HG03139 (cell line): ENCODE data around the gene KDM1B.
"Not testable (repeated sequence)": the region's sequence is repeated elsewhere in the genome, so short reads cannot be mapped to it uniquely, and the experiment has no call there.

Source experiments
- ATAC-seq: cut with Tn5 transposase; IDR thresholded peaks from one replicate; pipeline ENCODE4 v1.9.1; 2021; ENCODE audit not compliant: unreplicated experiment

The KDM1B gene

DNA sequence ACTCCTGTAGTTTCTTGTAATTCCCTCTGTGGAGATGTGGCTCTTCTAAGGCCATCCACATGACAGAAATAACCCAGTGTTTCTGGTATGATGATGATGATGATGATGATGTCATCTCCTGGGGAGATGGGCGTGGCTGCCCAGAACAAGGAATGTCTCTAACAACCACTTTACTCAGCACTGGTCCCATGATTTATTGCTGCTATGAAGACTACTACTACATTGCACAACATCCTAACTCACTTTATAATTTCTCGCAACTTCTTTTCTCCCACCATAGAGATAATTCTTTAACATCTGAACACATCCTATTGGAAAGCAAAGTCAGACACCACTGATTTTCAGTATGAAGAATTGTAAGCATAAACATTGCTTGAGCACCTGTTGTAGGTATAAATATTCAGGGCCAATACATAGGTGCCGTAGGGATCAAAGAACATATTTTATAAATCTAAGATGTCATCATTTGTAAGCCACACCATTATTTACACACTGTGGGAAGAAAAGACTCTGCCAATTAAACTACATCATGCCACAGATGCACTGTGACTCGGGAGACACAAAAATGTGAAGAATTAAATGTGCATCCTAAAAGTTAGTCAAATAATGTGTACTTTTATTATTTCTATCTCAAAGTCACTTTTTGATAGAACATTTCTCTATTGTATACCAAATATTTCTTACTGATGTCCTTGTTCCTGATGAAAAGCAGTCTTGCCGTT lies 6.8 kb upstream of the KDM1B start:
- ATAC-seq = no peak

- not testable (repeated sequence) for ATAC-seq
These were observed 3.8 kb upstream of the KDM1B start for GRCh38 chr6:18151391-18151790.

GRCh38 chr6:18151801-18152200 lies 3.4 kb upstream of the KDM1B start:
- no peak for ATAC-seq

GRCh38 chr6:18153311-18153703 lies 1.9 kb upstream of the KDM1B start:
- no peak for ATAC-seq

GRCh38 chr6:18154507-18155149 lies 594 bp upstream of the KDM1B start, which contains the start of gene TPMT:
Gene TPMT (minus strand): TSS chr6:18155077. CDS start chr6:18149127, 5,950 bp downstream.
- ATAC-seq = peak; percentile 51

DNA sequence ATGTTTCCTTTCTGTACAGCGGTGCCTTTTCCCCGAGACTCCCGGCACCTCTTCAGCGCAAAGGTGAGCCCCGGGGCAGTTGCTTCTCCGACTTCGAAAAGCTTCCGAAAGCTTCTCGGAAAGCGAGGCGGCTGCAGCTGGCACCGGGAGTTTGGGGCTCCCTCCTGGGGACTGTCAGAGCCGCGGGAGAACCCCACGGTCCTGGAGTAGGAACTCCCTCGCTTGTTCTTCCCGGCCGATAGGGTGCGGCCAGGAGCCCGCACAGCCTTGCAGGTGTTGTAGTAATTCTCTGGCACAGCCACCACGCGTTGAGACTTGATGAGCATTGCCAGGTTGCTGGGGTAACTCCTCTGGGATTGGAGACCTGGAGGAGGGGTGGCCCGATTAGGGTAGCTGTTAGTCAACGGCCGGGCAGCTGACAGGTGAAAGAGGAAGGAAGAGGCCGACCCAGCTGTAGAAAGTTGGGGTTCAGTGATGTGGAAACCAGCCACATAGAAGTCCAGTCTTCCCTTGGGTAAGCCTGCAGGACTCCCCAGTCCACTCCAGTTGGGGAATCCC lies 721 bp downstream of the KDM1B start:
- ATAC-seq = peak; percentile 34

DNA sequence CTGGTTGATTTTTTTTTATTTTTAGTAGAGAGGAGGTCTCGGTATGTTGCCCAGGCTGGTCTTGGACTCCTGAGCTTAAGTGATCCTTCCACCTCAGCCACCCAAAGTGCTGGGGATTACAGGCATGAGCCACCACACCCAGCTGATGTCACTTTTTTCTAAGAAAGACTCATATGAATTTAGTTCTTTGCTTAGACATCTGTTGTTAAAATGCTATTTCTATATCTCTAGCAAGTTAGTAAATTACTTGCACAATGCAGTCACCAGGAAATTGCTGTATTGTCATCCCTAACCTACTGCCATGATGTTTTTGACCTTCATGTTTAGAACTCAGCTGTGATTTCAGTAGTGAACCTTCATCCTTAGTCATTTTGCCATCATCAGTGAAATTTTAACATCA lies 5.7 kb downstream of the KDM1B start:
- no peak for ATAC-seq

DNA sequence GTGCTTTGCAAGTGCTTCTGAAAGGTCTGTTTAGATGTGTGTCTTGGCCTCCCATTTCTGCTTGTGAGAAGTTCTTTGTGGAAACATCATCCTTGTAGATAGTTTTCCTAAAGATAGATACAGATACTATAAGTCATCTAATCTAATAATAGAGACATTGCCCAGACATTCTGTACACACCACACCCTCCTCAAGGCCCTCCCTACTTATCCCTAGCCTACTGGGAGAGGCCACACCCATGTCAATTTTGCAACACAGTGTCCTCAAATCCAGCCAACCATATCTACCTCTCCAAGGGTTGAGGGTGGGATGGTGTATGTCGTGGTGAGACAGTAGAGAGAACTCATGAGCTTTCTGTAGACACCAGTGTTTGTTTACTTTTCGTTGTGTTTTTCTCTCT lies 6.2 kb downstream of the KDM1B start:
- ATAC-seq = no peak

DNA sequence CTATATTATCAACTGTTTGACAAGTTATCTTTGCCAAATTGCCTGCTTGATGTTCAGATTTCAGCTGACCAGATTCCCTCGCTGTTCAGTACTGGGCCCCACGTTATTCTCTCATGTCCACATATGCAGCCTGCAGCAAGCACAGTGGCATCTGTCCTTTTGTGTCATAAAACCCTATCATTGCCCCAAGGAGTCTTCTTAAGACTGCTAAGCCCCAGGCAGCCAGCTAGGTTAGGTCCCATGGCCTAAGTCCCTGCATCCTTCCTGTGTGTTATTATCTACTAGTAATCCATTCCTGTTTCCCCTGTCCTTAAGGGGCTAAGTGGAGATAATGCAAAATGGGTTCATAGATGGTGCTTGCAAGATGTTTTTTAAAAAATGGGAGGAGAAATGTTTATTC lies 7.2 kb downstream of the KDM1B start:
- ATAC-seq = no peak

GRCh38 chr6:18165751-18166150 lies 10.5 kb downstream of the KDM1B start:
- no peak for ATAC-seq

GRCh38 chr6:18166312-18167036 lies 11.3 kb downstream of the KDM1B start:
- no peak for ATAC-seq

- no peak for ATAC-seq
These were observed 13.0 kb downstream of the KDM1B start for GRCh38 chr6:18168264-18168663.

DNA sequence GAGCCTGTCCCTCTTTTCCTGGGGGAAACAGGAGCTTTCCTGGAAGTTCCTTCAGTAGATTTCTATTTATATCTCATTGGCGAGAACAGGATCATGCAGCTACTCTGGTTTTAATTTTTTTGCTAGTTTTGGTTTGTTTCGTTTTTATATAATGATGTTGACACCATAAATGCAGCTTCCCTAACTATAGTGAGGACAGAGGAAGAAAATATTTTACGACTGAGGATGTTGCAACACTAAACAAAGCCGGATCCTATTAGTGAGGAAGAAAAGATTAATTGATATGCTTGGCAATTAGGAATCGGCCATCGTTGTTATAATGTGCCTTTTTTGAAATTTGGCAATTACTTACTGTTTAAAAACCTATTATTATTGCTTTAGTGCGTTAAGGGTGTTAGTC lies 16.6 kb downstream of the KDM1B start:
- ATAC-seq = no peak

GRCh38 chr6:18176198-18176597 lies 21.0 kb downstream of the KDM1B start:
- not testable (repeated sequence) for ATAC-seq

GRCh38 chr6:18177286-18177965 lies 22.2 kb downstream of the KDM1B start:
- ATAC-seq = no peak

- ATAC-seq = no peak
These were observed 23.9 kb downstream of the KDM1B start for GRCh38 chr6:18178960-18179615.

DNA sequence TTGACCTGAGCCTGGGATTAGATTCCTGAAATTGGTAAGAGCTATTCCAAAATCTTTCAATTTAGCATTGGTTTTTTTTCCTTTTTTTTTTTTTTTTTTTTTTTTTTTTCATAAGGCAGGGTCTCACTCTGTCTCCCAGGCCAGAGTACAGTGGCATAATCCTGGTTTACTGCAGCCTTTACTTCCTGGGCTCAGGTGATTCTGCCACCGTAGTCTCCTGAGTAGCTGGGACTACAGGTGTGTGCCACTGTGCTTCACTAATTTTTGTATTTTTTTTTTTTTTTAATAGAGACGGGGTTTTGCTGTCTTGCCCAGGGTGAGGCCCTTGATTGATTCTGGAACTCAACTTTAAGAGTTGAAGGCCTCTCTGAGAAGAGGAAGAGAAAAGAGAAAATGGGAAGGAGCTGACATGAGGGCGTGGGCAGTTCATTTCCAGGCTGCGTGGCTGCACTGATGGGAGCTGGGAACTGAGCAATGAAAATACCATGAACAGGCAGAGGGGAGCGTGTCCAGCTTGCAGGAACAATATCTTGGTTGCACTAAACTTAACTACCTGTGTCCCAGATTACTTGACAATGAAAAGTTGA lies 24.6 kb downstream of the KDM1B start:
- no peak for ATAC-seq

GRCh38 chr6:18182568-18182967 lies 27.3 kb downstream of the KDM1B start:
- ATAC-seq = no peak

DNA sequence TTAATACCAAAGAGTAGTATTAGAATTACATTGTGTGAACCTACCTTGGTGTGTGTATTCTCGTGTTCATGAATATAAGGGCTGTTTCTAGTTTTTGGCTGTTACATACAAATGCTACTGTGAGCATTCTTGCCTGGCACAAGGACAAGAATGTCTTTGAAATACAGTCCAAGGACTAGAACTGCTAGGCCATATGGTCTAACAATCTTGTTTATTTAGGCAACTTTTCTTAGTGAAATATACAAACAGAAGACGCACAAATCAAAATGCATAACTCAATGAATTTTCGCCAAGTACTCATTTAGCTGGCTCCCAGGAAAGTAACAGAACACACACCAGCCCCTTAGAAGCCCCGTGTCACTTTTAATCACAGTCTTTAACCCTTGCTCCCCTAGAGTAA lies 28.5 kb downstream of the KDM1B start:
- ATAC-seq = no peak

DNA sequence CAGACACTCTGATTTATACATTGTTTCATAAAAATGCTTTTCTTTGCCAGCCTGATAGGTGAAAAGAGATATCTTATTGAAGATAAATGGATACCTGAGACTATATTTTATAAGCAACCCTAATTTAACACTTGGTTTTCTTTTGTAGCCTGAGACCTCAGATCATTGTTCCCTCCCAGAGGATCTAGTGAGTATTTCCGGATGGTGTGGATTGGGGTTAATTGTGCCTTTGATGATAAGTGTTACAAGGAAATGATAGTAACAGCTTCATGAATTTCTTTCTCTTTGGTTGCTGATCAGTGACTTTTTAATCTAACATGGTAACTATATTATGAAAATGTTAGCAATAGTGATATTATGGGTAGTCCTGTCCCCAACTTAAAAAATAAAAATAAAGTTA lies 30.4 kb downstream of the KDM1B start:
- no peak for ATAC-seq
